Left renal pelvis (tissue), 4 donors: ENCODE data around the gene RAD51AP2. TPM values are rescaled to one million over a fixed set of nuclear protein-coding genes. Genes with fewer than 3 reads are reported as not detected.

Experiments
- DNase-seq, 4 donors: peaks; one replicate each; pipeline ENCODE4 v3.0.0-alpha.2; 2013; ENCODE audit warnings: low read depth in 4 of 4, low spot score in 3 of 4
- polyA plus RNA-seq, 4 donors: library from polyadenylated mRNA; unstranded; fragments of 120-200 nt; gene quantifications; one replicate each; pipeline ENCODE4 v1.2.1, GENCODE V29; 2013; ENCODE audit not compliant: insufficient read length in 4 of 4

RAD51AP2 gene
- polyA plus RNA-seq, 4 donors: 0.12 to 0.21 (median 0.21) TPM

DNA sequence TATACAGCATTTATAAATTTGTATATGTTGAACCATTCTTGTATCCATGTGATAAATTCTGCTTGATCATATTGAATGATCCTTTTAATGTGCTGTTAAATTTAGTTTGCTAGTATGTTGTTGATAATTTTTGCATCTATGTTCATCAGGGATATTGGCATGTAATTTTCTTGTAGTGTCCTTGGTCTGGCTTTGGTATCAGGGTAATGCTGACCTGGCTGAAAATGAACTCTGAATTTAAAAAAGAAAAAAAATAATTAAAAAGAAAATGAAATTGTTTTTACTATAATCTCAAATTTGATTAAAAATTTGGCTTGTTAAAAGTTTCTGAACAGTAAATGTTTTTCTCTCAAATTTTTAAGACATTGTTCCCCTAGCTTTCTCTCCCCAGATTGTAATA lies 46.3 kb downstream of the RAD51AP2 start:
- no peak for DNase-seq

DNA sequence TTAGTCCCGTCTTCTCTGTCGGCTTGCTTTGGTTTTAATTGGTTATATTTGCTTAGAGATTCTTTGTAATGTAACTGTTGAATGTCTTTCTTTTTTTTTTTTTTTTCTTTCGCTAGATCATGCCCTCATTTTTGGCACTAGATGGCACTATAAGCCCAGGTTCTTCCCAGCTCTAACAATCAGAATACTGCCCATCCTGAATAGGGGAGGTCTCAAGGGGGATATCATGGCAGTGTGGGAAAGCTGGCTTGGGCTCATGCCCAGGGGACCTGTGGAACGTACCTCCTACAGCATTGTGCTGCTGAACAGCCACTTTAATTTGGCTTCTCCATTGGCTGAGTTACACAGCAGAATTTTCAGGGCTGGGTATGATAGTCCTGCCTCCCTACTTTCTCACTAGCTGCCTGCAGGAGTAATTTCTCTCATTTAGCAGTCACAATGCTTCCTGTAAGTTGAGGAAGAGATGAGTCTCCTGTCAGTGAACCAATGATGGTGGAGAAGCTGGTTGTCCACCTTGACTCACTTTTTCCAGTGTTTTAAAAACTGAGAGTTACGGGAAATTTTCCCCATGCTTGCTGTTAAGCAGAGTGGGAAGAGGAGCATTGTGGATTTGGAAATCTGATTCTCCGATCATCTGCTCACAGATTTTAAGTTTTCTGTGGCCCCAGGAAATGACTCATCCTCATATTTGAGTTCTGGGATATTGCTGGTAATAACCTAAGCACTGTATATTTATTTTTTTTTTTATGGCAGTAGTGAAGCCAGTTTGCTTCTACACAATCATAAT lies 47.2 kb downstream of the RAD51AP2 start:
- DNase-seq: no peak

DNA sequence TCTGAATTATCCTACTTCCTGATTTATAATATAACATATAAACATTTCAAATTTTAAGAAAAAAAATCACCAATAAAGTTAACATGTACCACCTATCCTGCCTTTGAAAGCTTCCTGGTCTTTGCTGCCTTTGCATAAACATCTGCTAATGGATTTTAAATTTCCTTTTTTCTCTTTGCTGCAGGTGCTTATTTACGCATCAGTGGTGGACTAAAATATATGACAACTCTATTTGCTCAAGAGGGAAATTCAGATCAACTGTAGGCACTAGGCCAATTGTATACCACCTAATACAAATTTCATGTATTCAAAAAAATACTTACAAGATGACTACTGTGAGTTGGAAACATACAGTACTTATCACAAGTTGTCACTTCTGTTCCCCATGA lies 57.2 kb downstream of the RAD51AP2 start:
- DNase-seq: no peak

Other genes with a start within 250 kb of the RAD51AP2 start
- 1 to 10 TPM; 4.4 to 6.1 (median 5.2) TPM for gene VSNL1, start 22.3 kb upstream of the RAD51AP2 start, polyA plus RNA-seq
- 10 to 100 TPM; 27.7 to 42.5 (median 40.2) TPM for gene SMC6, start 235.4 kb upstream of the RAD51AP2 start, polyA plus RNA-seq
- 10 to 100 TPM in 3 of 4 donors, 1 to 10 TPM in 1; 8.6 to 18.4 (median 14.4) TPM for gene GEN1, start 235.7 kb upstream of the RAD51AP2 start, polyA plus RNA-seq